CMK (cell line): Measurements from ENCODE around the gene TMEM176A.

Source experiments
- DNase-seq: peaks from one replicate; pipeline ENCODE4 v3.0.0-alpha.2; 2010; ENCODE audit warnings: low read depth

The TMEM176A gene

DNA sequence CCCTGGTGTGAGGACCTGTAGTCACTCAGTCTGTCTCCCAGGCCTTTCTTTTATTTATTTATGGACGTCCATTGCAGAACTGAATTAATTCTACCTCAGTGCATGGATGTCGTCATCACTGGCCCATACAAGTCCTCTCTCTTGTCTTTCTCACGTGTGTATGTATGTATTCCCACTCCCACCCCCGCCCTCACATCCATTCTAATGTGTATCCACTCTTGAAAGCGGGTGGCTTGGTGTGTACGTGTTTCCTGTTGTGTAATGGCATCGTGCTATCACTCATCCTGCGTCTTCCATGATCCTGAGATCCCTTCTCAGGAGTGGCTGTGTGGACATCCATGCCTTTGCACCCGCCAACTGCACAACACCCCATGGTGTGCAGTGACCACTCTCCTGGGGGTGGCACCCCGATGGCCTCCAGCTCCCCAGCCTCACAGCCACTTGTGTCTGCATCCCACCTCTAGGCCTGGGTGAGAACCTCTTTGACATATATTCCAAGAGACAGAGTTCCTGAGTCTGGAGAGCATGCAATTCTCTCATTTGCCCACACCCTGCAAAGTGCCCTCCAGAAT, 48.7 kb downstream of the TMEM176A start:
- no peak for DNase-seq

DNA sequence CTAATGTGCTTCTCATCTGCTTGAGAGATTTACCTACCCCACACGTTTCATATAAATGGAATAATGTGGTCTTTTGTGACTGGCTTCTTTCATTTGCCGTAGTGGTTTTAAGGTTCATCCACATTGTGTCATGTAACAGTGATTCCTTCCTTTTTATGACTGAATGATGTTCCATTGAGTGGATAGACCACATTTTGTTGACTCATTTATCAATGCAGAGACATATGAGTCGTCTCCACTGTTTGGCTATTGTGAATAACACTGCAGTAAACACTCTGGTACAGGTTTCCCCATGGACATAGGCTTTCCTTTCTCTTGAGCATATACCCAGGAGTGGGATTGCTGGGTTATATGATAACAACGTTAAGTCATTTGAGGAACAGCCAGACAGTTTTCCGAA, 49.7 kb downstream of the TMEM176A start:
- no peak for DNase-seq

DNA sequence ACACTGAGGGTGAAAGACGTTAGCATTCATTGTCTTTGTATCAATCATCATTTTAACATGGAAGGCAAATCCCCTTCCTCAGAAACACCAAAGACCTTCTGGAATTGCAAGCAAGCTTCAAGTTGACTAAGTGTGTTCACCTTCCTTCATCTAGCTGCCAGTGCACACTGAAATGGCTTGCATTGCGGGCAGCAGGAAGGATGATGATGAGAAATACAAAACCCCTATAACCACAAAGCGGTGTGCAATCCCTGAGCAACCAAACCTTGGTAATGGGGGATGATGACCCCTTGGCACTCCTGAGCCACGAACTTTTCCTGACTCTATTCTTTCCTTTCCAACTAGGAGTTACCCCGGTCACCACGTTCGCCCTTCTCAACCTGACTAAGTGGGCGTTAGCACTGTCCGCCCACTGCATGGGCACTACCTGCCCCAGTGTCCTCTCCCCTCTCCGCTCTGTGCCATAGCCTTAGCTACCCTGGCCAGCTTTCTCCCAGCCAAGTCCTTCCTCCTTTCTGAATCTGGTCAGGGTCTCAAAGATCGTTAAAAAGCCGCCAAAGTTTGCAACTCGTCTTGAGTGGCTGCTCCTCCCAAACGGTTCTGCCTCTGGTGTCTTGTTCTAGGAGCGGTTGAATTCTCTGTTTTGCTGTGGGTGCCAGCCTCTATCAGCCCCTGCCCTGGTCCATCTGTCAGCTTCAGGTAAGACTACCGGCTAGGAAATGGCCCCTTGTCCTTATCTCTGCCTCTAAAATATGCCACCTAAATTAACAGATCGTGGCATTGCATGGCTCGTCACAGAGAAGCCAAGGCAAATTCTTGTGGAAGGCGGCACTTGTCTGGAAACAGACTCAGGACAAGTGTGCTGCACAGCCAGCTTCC, 51.2 kb downstream of the TMEM176A start:
- DNase-seq, result no peak

DNA sequence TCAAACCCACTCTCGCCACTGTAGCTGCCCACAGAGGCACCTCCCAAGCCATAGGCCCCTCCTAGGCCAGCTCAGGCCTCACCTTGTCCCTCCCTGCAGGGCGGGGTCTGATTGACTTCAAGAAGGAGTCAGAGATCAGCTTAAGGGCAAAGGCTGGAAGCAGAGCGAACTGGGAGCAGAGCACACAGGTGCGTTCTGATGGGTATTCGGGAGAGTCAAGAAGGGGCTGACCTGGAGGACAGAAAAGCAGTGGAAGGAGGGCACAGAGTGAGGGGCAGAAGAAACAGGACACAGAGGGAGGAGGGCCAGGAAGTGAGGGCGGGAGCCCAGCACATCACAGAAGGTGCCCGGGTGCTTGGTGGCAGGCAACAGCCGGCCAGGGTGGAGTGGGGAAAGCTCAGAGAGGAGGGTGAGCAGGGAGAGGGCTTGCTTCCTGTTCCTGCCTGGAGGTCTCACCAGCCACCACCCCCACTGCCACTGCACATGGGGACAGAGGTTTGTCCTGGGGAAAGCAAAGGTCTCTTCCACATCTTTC, 51.9 kb downstream of the TMEM176A start, which contains the start of gene AOC1:
Gene AOC1 (plus strand): TSS at position 147 of the 535 bp plus-strand sequence. CDS start 3,954 bp downstream, outside the sequence.
- no peak for DNase-seq

DNA sequence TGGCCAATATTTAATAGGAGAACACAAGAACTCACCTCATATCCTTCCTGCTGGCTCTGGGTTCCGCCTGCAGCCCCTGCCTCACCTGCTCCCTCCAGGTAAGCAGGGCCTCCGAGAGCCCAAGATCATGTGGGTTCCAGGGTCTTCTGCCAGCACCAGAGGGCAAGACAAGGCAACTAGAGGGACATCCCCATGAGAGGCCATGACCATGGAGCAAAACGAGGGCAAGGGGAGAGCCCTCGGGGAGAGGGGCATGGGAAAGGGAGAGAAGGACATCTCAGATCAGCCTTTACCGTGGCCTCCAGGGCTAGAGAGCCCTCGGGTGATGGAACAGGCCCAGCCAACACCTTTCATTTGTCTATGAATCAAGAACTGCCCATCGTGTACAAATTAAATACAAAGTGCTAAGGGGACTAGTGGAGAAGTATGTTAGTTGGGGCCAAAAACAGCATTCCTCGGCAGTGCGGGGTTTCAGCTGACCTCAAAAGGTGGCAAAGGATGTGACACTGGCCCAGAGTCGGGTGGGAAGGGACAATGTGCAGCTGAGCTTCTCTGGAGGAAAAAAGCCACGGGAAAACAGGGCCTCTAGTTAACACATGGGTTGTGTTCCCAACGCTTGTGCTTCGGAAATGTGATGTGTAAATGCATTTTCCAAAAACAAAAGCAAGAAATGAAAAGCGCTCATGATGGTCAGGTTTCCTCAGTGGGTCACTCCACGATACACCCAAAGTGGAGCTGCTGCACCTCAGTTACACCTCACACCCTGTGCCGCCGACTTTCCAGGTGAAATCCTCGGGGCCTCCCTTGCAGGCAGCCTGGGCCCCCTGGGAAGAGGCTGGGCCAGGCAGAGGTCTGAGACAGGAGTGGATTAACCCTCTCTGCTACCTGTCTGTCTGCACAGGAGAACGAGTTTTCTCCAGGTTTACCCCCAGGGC, 53.8 kb downstream of the TMEM176A start:
- no peak for DNase-seq
